H1 (cell line): ENCODE data around the gene OR6C65. TPM values are rescaled to one million over a fixed set of nuclear protein-coding genes. Genes with fewer than 3 reads are reported as not detected.

Experiments used
- CHD2 ChIP-seq: IDR thresholded peaks from 2 replicates; pipeline ENCODE4 v1.6.1; 2012; ENCODE audit warnings: low read length, improper control_type of control experiment
- CHD7 ChIP-seq: fragments of 300-600 bp; sonication (generic); IDR thresholded peaks from 2 replicates; pipeline ENCODE4 v1.7.1; 2012; ENCODE audit warnings: low read length, moderate library complexity, mild to moderate bottlenecking, inconsistent platforms; ENCODE audit not compliant: insufficient replicate concordance
- EGR1 ChIP-seq: IDR thresholded peaks from 2 replicates; pipeline ENCODE4 v1.6.1; 2011; ENCODE audit warnings: low read depth, low read length, borderline replicate concordance
- GABPA ChIP-seq: IDR thresholded peaks from 2 replicates; pipeline ENCODE4 v1.6.1; 2011; ENCODE audit warnings: mild to moderate bottlenecking, low read length, moderate library complexity, borderline replicate concordance; ENCODE audit not compliant: insufficient read depth
- MAFK ChIP-seq: IDR thresholded peaks from 2 replicates; pipeline ENCODE4 v1.6.1; 2012; ENCODE audit warnings: low read depth, mild to moderate bottlenecking, improper control_type of control experiment, low read length
- SP1 ChIP-seq: IDR thresholded peaks from 2 replicates; pipeline ENCODE4 v1.6.1; 2011; ENCODE audit warnings: low read depth, low read length
- SP4 ChIP-seq: IDR thresholded peaks from 2 replicates; pipeline ENCODE4 v1.6.1; 2012; ENCODE audit warnings: low read length, inconsistent platforms
- TBP ChIP-seq: IDR thresholded peaks from 2 replicates; pipeline ENCODE4 v1.6.1; 2011; ENCODE audit warnings: low read depth, low read length, improper control_type of control experiment
- ZNF274 ChIP-seq: IDR thresholded peaks from 2 replicates; pipeline ENCODE4 v1.7.0; 2012; ENCODE audit warnings: low read length, borderline replicate concordance; ENCODE audit errors: extremely low read depth
- polyA plus RNA-seq, 7 experiments: library from polyadenylated mRNA; depleted of rRNA in 3 of 7; stranded (reverse) in 5 of 7; unstranded in 2 of 7; fragments of >200 nt in 5 of 7; fragments of 200-250 nt in 2 of 7; gene quantifications; 1 replicate in 5 of 7; 2 replicates in 1 of 7; 4 replicates in 1 of 7; pipeline versions ENCODE4 v1.2.1 to v1.2.3, GENCODE V29; 2011 to 2013; ENCODE audit warnings: missing spikeins in 2 of 7, mixed read lengths in 2 of 7
- total RNA-seq: library from RNA; stranded (reverse); fragmentation: NEBNext Ultra II Directional; extraction: Animal tissue kit (Norgen Biotek cat#: 25700); gene quantifications from 2 replicates; pipeline ENCODE4 v1.2.1, GENCODE V29; 2021
- TF ChIP-seq, protein P1 (sequence below): IDR thresholded peaks from 2 replicates; pipeline ENCODE4 v1.6.1; 2012; ENCODE audit warnings: inconsistent platforms

Gene OR6C65
- total and polyA plus RNA-seq, 2 of the 8 experiments (the other 6 are each of a cell fraction or from before 2014, with no cell fraction given), result not detected

GRCh38 chr12:55396326-55396725 is 4.0 kb upstream of the OR6C65 start (continued):
- TF ChIP-seq CHD7, result no peak
- no peak for TF ChIP-seq SP4
- TF ChIP-seq TBP, result no peak
- TF ChIP-seq GABPA, result no peak
- TF ChIP-seq MAFK, result no peak
- TF ChIP-seq ZNF274, result no peak
- TF ChIP-seq EGR1, result no peak
- TF ChIP-seq CHD2, result no peak
- no peak for TF ChIP-seq SP1
- TF ChIP-seq, protein P1, sequence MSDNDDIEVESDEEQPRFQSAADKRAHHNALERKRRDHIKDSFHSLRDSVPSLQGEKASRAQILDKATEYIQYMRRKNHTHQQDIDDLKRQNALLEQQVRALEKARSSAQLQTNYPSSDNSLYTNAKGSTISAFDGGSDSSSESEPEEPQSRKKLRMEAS, result no peak
